HG03342 (cell line): Measurements from ENCODE around the gene TWF1.
"Not testable (repeated sequence)": the region's sequence is repeated elsewhere in the genome, so short reads cannot be mapped to it uniquely, and the experiment has no call there.

ENCODE experiments used
- ATAC-seq: cut with Tn5 transposase; IDR thresholded peaks from one replicate; pipeline ENCODE4 v1.9.1; 2021; ENCODE audit warnings: mild to moderate bottlenecking, moderate library complexity; ENCODE audit not compliant: unreplicated experiment

Gene TWF1

GRCh38 chr12:43805860-43806736 lies at the start of gene TWF1:
Gene TWF1, minus strand, starts transcription at chr12:43806317. Its CDS starts 72 bp downstream, at chr12:43806245.
- ATAC-seq, result peak; percentile 94

DNA sequence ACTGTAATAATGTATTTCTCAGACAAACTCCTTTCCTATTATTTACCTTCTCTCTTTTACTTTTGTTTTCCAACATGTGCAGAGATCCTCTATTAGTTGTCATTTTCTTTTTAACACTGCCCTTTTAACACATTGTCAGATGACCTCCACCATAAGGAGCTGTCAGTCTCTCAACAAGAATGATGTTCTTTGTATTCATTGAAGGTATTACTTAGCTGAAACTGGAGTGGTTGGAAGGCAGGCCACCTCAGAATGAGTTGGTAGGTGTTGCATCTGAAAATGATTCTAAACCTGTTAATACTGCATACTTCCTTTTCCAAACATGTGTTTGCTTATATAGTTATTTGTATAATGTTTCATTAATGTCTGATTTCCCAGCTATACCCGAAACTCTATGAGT lies 46.6 kb upstream of the TWF1 start:
- peak; percentile 56 for ATAC-seq

DNA sequence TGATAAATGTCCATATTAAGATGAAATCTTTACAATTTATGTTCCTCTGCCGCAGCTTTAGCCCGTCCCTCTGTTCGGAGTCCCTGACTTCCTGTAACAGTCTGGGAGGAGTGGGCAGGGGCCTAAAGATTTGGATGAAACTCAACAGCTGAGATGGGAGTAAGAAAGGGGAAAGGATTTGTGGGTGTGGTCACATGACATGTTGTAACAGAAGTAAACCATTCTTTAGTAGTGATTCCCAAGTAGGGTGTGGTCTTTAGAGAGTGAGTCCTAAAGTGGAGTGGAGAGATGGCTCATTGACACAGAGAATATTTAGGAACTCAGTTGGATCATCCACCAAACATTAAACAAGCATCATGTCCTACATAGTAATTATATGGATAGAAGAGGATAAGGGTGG lies 42.7 kb upstream of the TWF1 start:
- no peak for ATAC-seq

DNA sequence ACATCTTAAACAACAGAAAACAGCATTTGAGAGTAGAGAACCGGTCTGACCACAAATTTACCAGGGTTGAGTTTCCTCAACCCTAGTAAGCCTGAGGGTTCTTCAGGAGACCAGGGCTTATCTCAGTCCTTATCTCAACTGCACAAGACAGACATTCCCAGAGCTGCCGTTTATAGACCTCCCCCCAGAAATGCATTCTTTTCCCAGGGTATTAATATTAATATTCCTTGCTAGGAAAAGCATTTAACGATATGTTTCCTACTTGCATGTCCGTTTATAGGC lies 42.0 kb upstream of the TWF1 start:
- ATAC-seq, result no peak

GRCh38 chr12:43847425-43848225 lies 41.5 kb upstream of the TWF1 start:
- ATAC-seq, result not testable (repeated sequence)

- ATAC-seq, result no peak
Observed at GRCh38 chr12:43842259-43842658, 36.1 kb upstream of the TWF1 start.

GRCh38 chr12:43841253-43841652 lies 35.1 kb upstream of the TWF1 start:
- ATAC-seq, result no peak

GRCh38 chr12:43840338-43840737 lies 34.2 kb upstream of the TWF1 start:
- ATAC-seq, result no peak

DNA sequence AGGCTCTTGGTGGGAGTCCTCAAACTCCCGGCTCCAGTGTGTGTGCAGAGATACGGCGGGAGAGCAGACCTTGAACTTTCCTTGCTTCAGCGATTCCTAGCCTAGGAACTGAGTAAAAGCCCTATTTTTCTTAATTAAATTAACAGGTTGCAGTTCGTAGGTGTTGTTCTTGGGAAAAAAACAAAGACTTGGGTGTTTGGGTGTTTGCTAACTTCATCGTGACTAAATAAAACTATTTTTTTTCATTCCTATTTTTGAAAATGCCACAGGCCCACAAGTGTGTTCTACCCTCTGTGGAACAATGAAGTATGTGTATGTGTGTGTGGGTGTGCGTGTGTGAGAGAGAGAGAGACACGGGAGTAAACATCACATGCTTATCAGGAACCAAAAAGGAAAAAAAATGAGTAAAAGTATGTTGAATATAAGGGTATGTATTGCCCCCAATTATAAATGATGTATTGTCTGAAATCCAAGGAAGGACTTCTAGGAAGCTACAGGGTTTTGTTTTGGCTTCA lies 30.4 kb upstream of the TWF1 start:
- ATAC-seq, result peak; percentile 22

DNA sequence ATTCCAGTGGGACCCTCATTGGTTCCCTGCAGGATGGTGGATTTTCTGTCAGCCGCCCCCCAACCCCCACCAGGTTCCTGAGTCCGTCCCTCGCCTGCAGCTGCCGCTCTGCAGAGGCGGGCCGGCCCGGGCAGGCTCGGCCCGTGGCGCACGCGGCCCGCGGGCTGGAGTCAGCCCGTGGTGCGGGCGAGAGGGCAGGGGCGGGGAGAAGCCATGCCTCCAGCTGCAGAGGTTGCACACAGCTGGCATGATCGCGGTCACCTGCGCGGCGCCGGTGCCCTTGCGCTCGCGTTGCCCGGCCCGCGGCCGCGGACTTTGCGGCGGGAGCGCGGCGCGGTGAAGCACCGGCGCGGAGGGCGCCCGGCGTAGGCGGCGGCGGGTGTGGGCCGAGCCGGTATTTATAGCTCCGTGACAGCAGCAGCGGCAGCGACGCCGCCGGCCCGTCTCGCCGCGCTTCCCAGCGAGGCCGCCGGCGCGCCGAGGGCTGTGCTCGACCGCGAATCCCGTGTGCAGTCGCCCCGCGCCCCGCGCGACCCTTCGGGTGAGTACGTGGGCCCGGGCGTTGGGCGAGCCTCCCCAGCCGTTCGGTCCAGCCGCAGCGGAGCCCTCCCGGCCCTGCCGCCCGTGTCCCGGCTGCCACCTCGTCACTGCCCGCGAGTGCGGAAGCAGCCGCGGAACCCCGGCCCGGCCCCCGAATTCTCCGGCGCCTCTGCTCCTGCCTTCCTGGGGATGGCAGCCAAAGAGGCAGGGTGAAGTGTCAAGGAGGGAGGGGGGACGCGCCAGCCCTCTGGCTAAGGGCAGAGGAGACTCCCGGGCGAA lies 29.7 kb upstream of the TWF1 start, which contains the start of gene TMEM117:
Gene TMEM117 (plus strand): TSS at position 426 of the 819 bp plus-strand sequence.
- peak; percentile 81 for ATAC-seq

DNA sequence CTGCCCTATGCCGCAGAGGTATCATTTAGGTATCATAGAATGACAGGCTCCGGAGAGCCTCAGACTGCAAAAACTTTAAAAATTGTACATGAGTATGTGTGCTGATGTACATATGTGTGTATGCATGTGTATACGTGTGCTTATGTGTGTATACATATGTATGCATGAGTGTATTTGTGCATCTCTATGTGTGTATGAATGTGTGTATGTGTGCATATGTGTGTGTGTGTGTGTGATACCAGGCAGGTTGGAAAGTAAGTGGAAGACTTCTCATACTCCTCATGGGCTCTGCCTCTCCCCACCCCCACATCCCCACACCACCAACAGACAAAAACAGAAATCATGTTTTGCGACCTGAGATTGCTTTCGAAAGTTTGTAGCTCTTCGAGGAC lies 29.1 kb upstream of the TWF1 start:
- ATAC-seq, result peak; percentile 9

DNA sequence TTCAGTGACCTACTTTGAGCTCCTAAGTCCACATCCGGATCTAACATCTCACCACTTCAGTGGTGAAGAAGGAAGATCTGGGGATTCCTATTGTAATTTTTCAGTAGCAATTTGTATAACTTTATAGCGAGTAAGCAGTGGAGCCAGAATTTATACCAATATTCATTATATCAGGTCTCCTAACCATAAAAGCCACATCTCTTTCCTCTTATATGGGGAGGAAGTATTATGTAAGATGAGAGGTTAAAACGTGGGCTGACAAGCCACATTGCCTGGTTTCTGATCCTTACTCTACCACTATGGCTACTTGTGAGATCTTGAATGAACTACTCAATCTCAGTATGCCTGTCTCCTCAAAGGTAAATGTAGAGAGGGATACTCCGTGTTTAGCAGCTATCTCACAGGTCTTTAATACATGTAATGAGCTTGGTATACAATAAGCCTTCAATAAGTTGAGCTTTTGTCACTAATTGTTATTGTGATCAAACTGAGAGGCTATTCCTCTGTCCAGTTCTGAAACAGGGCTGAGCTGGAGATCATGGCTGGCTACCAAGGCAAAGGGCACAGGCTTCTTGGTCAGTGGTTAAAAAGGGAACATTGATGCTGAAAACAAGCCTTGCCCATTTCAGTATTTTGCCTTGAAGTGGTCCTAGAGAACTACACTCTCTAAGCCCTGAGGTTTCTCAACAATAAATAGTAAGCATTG lies 26.5 kb upstream of the TWF1 start:
- no peak for ATAC-seq

DNA sequence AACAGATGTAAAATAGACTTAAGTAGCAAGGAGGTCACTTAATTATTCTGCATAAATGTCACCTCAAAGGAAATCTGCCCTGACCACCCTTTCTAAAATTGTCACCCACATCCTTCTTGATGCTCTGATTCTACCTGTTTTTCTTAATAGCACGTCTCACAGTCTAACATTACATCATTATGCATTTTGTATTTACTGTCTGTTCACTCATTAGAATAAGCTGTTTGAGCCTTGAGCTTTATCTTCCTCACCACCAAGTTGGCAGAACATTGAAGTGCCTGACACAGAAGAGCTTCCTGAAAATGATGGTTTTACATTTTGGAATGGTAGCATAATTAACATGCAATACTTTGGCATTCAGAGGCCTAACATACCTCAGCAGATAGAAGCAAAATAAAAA lies 21.0 kb upstream of the TWF1 start:
- ATAC-seq, result no peak

GRCh38 chr12:43826681-43827080 lies 20.6 kb upstream of the TWF1 start:
- ATAC-seq, result no peak

GRCh38 chr12:43824207-43824775 lies 18.2 kb upstream of the TWF1 start:
- no peak for ATAC-seq

GRCh38 chr12:43816168-43816567 lies 10.1 kb upstream of the TWF1 start:
- no peak for ATAC-seq

GRCh38 chr12:43815416-43815815 lies 9.3 kb upstream of the TWF1 start:
- no peak for ATAC-seq

DNA sequence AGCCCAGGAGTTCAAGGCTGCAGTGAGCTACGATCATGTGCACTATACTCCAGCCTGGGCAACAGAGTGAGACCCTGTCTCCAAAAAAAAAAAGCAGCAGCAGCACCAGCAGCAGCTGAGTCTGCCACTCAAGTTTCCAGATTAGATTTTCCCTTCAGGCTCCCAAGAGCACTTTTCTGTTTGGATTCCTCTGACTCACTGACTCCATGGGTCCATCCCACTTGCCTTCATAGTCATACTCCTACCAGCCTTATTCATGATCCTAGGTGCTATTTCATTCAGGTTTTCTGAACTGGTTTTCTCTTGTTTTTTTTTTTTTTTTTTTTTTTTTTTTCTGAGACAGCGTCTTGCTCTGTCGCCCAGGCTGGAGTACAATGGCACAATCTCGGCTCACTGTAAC lies 6.8 kb upstream of the TWF1 start:
- no peak for ATAC-seq

DNA sequence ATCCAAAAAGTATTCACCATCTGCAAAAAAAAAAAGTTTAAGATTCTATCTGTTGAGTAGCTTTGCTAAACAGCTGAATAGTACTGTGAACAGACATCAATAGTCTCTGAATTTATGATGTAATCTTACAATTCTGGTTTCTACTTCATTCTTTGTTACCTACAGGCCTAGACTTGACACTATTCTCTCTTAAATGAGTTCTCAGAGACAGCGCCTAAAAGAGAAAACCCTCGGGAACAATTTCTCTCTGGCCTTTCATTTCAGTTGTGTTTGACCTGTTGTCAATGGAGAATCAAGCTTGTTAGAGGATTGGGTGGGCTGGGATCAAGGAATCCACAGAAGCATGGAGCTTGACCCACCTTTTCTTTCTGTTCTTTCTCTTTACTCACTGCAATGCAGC lies 5.9 kb upstream of the TWF1 start:
- ATAC-seq, result no peak

DNA sequence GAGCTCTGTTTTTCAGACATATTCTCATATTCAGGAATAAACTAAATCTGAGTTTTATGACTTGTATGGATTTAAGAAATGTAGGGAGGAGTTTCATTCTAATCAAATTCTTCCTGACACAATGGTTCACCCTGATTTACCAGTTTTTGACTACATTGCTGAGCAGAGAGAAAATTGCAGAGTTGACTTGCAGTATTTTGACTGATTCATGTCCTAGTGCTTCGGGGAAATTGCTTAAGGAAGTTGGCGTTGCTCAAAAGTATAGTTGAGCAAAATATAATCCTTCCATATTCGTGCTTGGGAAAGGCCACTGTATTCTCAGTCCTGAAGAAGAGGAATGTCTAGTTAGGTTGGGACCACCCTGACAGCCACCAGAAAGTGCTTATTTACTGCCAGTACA lies 1.3 kb upstream of the TWF1 start:
- no peak for ATAC-seq
